T-helper 2 cell (primary cell): Measurements from ENCODE around the gene RAP1GDS1.

Experiments used
- DNase-seq, 5 experiments: peaks; one replicate each; pipeline versions ENCODE4 v3.0.0 to v3.0.0-alpha.2; 2012 to 2022
- total RNA-seq, 2 donors: gene quantifications; one replicate each; lab custom pipeline; 2026; lab: John Stamatoyannopoulos, UW

Gene RAP1GDS1
- 23.4 to 49.7 reads per million in 2 donors for total RNA-seq

- DNase-seq, result peak; percentile 74 to 96 (median 84)
Observed at GRCh38 chr4:98260579-98261404, at the start of gene RAP1GDS1. Gene RAP1GDS1 (plus strand): TSS chr4:98261384. CDS start chr4:98261566, 182 bp downstream.

- DNase-seq, result no peak
Observed at GRCh38 chr4:98222306-98222705, 38.9 kb upstream of the RAP1GDS1 start.

GRCh38 chr4:98226396-98226795 is 34.8 kb upstream of the RAP1GDS1 start:
- DNase-seq, result no peak

GRCh38 chr4:98230961-98231360 is 30.2 kb upstream of the RAP1GDS1 start:
- DNase-seq, result no peak

- peak in 1 of 5 experiments; percentile 5 for DNase-seq
Observed at GRCh38 chr4:98232202-98232601, 29.0 kb upstream of the RAP1GDS1 start.

GRCh38 chr4:98237204-98237603 is 24.0 kb upstream of the RAP1GDS1 start:
- no peak for DNase-seq

- no peak for DNase-seq
Observed at GRCh38 chr4:98242063-98242462, 19.1 kb upstream of the RAP1GDS1 start.

- no peak for DNase-seq
Observed at GRCh38 chr4:98242538-98242937, 18.6 kb upstream of the RAP1GDS1 start.

- DNase-seq, result peak in 1 of 5 experiments; percentile 49
Observed at GRCh38 chr4:98245226-98245625, 16.0 kb upstream of the RAP1GDS1 start.

- no peak for DNase-seq
Observed at GRCh38 chr4:98248934-98249333, 12.2 kb upstream of the RAP1GDS1 start.

GRCh38 chr4:98249831-98250230 is 11.4 kb upstream of the RAP1GDS1 start:
- no peak for DNase-seq

- DNase-seq, result no peak
Observed at GRCh38 chr4:98253499-98253898, 7.7 kb upstream of the RAP1GDS1 start.

GRCh38 chr4:98260047-98260578 is 1.1 kb upstream of the RAP1GDS1 start:
- peak in 3 of 5 experiments; percentile 0 to 31 (median 10) for DNase-seq

GRCh38 chr4:98261405-98262291 is 464 bp downstream of the RAP1GDS1 start:
- DNase-seq, result peak in 3 of 5 experiments; percentile 53 to 79 (median 78)

GRCh38 chr4:98262431-98262830 is 1.2 kb downstream of the RAP1GDS1 start:
- peak in 1 of 5 experiments; percentile 0 for DNase-seq

- no peak for DNase-seq
Observed at GRCh38 chr4:98267498-98267897, 6.3 kb downstream of the RAP1GDS1 start.

- peak in 1 of 5 experiments; percentile 76 for DNase-seq
Observed at GRCh38 chr4:98275145-98275544, 14.0 kb downstream of the RAP1GDS1 start.

GRCh38 chr4:98283219-98284189 is 22.3 kb downstream of the RAP1GDS1 start:
- peak in 1 of 5 experiments; percentile 34 for DNase-seq

- DNase-seq, result no peak
Observed at GRCh38 chr4:98284640-98285046, 23.5 kb downstream of the RAP1GDS1 start.

GRCh38 chr4:98285676-98286075 is 24.5 kb downstream of the RAP1GDS1 start:
- no peak for DNase-seq

GRCh38 chr4:98287328-98287727 is 26.1 kb downstream of the RAP1GDS1 start:
- DNase-seq, result no peak

GRCh38 chr4:98288671-98289070 is 27.5 kb downstream of the RAP1GDS1 start:
- peak in 1 of 5 experiments; percentile 33 for DNase-seq
